NOMO-1 (cell line): Measurements from ENCODE around the gene ITPR1.

Source experiments
- DNase-seq, 2 experiments: peaks; one replicate each; lab custom pipeline; 2025; ENCODE audit not compliant: unreplicated experiment in 2 of 2; lab: John Stamatoyannopoulos, UW

ITPR1 gene

DNA sequence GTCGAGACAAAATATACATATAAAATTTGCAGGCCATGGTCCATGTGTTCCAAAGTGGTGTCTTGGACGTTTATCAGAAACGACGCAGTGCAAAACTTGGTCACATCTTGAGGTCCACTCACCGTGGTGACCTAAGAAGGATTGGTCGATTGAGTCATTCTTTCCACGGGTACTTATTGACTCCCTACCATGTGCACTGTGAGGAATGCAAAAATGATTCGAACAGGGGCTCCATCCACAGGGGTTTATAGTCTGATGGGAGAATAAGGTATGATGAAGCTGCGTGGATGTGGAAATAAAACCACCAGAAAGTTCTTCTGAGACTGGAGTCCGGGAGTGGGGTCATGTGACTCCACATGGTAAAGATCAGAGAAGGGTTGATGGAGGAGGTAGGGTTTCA, 185.2 kb downstream of the ITPR1 start:
- no peak for DNase-seq

DNA sequence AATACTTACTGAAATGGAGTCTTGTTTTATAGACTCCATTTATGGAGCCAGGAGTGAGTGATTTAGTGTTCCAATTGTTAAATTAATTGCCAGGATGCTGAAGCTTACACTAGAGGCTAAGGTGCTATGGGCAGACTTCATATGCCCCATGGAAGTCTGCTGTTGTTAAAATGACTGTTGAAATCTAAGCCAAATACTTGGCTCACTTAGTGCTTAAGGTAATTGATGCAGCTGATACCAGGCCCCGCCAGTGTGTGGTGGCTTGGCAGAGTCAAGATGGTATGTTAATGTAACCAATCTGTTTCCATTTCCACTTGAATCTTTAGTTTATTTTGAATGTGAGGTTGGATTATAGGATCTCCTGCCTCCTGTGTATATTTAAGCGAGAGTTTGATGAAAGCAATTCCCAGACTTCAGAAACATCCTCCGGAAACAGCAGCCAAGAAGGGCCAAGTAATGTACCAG, 187.1 kb downstream of the ITPR1 start:
- DNase-seq: no peak

DNA sequence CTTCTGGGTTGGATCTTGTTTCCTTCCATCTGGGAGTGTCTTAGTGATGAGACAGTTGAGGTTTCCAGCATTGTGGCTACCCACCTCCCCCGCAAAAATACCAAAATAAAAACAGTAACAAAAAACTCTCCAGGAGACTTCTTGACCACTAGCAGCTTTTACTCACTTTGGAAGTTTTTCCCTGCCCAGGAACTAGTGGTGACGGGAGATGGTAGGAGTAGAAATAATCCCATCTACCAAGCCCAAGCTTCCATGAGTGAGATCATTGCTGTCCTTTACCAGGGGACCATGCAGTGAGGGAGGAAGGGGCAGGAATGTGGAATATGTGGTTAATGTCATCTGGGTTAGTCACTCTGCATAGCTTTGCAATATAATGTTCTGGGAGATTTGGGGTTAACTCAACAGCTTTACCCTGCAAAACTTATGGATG, 187.7 kb downstream of the ITPR1 start:
- no peak for DNase-seq

DNA sequence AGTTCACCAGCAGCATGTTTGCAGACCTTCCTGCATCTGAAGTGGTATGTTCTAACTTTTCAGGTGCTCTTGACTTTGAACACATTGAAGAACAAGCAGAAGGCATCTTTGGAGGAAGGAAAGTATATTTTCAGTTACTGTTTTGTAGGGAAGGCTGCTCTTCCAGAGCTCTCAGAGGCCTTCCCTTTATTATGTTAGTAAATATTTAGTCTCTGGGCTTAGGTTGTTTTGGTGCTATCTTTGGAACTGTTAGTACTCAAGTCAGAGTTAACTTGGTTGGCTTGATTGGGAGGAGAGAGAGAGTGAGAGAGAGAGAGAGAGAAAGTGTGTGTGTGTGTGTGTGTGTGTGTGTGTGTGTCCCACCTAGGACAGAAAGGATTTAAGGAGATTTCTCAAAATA, 188.2 kb downstream of the ITPR1 start:
- DNase-seq: no peak

DNA sequence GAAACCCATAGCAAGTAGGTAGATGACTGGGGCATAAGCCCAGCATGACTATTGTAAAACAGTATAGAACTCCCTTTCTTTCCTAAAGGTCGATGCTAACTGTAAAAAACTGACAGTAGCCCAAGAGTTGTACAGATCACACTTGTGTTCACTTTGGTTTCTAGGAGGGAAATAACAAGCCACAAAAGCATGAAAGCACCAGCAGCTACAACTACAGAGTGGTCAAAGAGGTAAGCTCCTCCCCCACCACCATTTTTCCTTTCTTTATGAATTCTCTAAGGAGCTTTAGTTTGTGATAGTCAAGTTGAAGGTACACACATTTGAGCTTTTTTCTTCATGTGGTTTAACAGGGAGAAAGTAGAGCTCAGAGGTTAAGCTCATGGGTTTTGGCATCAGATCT, 191.0 kb downstream of the ITPR1 start:
- DNase-seq: no peak

DNA sequence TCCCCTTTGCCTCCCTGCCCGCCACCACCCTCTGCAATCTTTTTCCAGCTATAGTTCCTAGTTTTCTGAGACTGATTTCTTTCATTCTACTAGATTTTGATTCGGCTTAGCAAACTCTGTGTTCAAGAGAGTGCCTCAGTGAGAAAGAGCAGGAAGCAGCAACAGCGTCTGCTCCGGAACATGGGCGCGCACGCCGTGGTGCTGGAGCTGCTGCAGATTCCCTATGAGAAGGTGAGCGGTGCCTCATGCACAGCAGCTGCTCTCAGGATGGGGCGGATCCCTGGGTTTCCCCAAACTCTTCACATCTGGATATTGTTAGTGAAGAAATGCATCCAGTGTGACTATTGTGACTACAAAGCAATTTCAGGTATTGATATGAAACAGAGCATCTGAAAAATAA, 191.8 kb downstream of the ITPR1 start:
- no peak for DNase-seq

DNA sequence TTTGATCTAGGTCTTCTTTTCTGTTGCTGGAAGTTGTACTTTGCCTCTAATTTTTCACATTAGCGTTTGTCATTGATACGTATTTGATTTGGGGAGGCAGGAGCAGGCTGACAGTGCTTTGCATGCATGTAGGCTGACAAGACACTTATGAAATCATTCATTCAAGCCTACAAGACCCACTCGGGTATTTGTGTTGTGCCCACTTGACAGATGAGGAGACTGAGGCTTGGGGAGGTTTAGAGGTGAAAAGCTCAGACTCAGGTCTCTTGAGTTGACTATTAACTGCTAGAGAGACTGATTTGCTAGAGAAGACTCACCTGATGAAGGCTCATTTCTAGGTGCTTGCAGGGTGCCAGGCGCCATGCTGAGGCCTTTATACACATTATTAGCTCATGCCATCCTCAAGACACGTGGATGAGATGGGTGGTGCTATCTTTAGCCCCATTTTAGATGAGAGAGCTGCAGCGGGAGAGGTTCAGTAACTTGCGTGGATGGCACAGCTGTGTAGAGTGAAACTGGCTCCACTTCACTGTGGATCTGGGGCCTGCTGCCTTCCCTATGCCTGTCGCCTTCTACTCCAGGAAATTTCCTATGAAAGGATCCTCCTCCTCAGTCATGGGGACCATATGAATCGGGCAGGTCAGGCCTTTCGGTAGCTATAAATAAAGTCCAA, 192.7 kb downstream of the ITPR1 start:
- DNase-seq: no peak

DNA sequence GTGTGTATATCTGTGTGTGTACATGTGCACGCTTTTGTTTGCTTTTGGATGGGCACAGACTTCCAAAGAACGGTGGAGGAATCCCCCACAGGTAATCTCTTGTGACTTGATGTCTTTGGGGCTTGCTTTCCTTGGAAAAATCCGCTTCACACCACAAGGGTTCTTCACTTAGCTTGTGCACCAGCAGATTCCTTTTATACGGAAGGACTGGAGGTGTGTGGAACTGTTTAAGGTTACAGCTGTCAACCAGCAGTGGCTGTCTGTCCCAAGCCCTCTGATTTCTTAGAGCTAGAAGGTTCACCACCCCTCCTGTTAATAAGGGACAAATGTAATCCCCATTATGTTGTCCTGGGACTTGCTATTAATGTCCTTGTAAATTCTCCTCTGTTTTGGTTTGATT, 193.5 kb downstream of the ITPR1 start:
- no peak for DNase-seq

DNA sequence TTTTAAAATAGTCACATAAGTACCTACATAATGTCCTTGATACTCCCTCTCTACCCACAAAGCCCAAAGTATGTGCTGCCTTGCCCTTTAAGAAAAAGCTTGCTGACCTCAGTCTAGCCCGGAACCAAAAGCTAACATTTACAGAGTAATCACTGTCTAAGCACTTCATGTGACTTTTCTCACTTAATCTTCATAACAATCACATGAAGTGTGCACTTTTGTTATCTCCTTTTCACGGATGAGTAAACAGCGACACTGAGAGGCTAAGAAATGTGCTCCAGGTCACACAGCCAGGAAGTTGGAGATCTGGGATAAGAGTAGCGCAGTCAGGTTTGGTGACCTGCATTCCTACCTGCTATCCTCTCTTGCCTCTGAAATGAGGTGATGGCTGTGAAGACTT, 194.0 kb downstream of the ITPR1 start:
- DNase-seq: no peak

DNA sequence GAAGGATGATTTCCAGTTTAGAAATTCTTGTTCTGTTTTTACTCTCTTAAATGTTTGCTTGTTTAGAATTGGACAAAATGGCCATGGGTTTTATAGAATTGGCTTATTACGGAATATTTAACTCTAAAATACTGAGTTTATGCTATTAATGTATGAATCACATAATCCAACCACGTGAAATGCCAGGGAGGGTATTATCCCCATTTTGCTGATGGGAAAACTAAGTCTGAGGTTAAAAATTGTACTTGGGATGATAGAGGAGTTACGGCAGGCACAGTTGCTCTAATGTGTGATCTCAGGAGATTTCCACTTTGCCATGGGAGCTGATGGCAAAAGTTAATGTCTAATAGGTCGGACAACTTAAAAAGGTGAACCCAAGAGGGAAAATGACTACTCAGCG, 194.4 kb downstream of the ITPR1 start:
- no peak for DNase-seq

DNA sequence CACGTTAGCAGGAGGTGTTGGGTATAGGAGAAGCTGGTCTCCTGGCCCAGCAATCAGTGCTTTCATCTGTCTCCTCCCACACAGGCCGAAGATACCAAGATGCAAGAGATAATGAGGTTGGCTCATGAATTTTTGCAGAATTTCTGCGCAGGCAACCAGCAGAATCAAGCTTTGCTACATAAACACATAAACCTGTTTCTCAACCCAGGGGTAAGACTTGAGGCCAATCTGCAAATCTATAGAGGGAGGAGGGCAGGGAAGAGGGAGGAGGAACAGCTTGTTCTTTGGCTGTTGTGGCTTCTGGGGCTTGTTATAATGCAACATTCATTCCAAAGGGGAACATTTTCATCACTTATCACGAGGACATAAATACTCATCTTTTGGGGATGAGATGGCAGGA, 195.3 kb downstream of the ITPR1 start:
- no peak for DNase-seq

DNA sequence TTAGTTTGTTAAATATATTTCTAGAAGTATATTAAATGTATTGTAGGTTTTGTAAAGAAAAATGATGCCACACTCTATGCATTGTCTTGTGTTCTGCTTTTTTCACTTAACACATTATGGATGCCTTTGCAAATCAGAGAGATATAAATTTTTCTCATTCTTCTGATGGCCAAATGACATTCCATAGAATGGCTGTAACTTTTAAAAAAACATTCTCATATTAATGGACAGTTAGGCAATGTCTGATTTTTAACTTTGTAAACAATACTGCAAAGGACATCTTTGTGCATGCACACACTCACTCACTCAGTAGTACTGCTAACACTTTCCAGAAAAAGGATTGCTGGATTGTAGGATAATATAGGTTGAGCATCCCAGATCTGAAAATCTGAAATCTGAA, 195.9 kb downstream of the ITPR1 start:
- DNase-seq: no peak

DNA sequence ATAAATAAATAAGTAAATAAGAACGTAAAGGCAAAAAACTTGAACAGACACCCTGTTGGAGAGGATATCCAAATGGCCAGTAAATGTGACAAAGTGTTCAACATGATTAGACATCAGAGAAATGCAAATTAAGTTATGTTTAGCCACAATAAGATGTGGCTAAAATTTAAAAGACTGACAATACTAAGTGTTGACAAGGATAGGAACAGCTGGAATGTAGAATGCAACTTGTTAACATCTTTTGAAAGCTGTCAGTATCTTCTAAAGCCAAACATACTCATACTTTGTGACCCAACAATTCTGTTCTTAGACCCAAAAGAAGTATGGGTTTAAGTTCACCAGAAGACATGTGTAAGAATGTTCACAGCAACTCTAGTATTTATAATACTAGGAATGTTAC, 197.1 kb downstream of the ITPR1 start:
- DNase-seq: no peak

DNA sequence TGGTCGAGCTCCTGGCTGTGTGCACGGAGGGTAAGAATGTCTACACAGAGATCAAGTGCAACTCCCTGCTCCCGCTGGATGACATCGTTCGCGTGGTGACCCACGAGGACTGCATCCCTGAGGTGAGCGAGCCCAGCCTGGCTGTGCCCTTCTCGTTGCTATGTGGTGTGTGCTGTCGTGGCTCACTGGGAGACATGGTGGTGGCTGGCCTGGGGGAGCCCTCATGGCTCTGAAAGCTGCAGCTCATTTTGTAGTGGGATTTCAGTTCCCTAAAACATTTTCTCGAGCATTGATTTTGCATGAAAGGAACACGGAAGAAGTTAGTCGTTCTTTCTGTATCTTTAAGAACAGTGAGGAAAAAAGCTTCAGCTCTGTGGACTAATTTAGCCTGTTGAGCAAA, 200.5 kb downstream of the ITPR1 start:
- DNase-seq: peak; percentile 2 to 36

DNA sequence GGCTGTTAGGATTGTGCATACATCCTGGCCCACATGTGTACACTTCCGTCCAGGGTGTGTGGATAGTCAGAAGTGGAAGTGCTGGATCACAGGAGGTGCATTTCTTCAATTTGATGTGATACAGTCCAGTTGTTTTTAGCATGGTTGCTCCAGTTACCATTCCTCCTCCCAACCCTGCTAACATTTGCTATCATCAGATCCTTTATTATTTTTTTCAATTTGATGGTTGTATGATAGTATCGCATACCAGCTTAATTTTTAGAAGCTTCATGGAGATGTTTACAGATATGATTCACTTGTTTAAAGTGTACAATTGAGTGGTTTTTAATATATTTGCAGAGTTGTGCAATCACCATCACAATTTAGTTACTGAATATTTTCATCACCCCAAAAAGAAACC, 202.7 kb downstream of the ITPR1 start:
- no peak for DNase-seq

DNA sequence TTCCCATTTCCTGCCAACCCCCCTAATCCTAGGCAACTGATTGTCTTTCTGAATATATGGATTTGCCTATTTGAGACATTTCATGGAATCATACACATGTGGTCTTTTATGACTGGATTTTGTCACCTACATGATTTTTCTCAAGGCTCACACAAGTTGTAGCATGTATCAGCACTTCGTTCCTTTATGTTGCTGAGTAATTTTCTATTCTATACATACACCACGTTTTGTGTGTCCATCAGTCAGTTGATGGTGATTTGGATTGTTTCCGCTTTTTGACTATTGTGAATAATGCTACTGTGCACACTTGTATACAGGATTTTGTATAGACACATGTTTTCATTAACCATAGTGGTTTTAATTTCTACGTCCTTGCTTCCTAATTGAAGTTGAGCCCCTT, 203.1 kb downstream of the ITPR1 start:
- no peak for DNase-seq

DNA sequence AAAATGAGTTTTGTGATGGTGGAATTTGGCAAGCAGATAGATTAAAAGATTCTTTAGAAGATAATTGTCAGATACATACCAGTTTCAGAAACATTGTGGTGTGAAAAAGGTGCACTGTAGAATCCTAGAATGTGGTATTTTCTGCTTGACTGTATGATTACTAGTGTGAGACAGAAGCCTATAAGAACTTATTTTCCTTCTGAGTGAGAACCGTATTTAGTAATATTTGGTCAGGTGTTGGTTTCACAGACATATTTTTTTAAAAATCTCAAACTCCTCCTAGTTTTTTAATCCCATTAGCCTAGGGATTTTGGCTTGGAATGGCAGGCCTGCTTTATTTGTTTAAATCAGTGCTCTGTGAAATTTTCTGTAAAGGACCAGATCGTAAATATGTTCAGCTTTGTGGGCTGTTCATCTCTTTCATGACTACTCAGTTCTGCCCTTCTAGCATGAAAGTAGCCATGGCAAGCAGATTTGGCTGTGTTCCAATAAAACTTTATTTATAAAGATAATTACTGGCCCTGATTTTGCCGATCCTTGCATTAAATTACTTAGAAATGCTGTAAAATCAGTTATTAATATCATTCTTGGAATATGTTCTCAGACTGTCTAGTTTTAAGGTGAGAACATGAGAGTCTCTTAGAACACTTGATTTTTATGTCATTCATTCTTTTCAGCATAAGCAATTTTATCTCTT, 205.1 kb downstream of the ITPR1 start:
- no peak for DNase-seq

DNA sequence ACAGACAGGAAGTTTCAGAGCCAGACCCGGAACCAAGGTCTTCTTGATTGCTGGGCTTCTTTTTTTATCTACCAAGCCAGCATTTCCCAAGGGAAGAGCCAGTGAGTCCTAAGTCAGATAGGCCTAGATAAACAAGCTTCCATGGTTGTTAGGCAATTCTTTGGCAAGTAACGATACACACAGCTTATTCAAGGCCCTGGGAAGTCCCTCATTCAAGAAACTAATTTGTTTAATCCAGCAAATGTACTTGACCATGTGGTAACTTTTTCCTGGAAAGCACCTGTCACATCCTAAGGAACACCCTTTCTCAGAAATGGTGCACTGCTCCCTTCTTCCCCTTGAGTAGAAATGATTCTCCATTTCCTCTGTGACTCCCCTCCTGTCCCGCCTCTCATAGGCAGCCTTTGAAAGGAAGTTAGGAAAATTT, 209.9 kb downstream of the ITPR1 start:
- DNase-seq: no peak

DNA sequence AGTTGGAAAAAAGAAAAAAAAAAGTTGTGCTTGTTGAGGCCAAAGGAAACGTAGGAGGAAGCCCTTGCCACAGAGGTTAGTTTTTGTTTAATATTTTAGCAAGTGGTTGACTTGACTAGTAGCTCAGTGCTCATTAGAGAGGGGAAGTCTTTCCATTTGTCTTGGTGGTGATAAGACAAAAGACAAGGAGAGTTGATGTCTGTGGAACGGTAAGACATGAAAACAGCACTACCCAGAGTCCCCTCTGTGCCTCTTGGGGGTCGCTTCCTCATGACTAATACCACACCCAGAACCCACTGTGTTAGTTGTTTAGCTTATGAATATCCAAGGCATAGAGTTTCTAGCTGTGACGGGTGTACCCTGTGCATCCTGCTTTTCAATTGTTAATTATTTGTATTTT, 211.4 kb downstream of the ITPR1 start:
- no peak for DNase-seq

DNA sequence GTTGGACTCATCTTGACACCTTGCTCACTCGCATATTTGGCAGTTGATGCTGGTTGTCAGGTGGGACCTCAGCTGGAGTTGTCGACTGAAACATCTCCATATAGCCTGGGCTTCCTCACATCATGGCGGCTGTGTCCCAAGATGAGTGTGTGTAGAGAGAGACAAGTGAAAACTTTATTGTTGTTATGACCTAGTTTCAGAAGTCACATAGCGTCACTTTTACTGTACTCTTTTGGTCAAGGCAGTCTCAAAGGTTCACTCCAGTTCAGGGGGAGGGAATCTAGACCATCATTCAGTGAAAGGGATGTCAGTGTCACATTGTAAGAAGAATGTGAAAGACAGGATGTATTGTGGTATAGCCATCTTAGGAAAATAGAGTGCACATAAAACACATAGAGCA, 214.2 kb downstream of the ITPR1 start:
- no peak for DNase-seq

DNA sequence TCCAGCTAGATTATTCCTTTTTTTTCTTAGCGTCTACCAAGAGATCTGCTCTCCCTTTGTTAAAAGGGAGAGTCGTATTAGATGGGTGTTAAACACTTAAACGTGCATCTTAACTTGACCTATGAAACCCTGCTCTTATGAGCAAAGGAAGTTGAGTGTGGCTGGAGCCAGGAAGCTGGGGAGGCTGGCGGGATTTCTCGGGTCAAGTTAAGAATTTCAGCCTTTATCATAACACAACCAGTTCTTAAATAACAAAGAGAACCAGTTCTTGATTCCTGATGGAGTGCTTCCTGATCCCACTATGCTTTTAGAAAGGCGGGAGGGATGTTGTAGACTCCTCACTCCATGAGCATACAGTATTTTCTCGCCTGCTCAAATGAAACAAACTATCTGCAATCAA, 215.1 kb downstream of the ITPR1 start:
- DNase-seq: no peak

DNA sequence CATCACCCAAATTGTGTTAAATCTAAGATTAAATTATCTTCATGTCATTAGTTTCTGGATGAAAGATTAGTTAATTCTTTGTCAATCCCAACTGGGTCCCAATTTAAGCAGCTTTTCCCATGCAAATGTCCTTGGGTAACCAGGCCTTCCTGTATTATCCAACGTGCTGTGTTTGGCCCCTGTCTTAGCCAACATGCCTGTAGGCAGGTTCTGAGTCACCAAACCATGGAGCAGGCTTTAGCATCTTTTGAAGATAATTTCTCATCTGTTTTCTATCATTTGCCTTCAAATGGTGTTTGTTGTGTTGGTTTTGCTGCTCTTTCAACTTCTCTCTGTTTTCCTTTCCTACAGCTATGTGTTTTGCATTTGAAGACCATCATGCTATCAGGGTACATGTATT, 216.2 kb downstream of the ITPR1 start:
- DNase-seq: no peak

DNA sequence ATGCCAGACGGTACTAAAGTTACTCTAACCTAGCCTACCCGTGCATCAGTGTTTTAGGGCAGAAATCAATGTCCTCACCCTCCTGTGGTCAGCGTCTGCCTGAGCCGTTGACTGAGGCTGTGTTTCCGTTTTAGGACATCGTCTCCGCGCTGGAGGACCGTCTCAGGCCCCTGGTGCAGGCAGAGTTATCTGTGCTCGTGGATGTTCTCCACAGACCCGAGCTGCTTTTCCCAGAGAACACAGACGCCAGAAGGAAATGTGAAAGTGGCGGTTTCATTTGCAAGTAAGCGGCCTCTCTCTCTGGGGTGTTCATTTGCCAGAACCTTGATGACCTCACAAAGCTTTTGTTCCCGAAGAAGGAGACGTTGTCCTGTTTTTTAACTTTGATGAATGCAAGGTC, 217.0 kb downstream of the ITPR1 start:
- DNase-seq: no peak
